Stimulated activated CD8-positive, alpha-beta memory T cell treated with anti-CD3 and anti-CD28 coated beads, Interleukin-7, amount 100 ng/mL, for 48 hours (primary cell): ENCODE measurements around the gene MAP3K21.

Experiments
- DNase-seq, 2 donors: peaks; one replicate each; pipeline ENCODE4 v3.0.0-alpha.2; 2020; ENCODE audit warnings: low read depth in 1 of 2; ENCODE audit errors: extremely low read depth in 1 of 2

MAP3K21 gene

DNA sequence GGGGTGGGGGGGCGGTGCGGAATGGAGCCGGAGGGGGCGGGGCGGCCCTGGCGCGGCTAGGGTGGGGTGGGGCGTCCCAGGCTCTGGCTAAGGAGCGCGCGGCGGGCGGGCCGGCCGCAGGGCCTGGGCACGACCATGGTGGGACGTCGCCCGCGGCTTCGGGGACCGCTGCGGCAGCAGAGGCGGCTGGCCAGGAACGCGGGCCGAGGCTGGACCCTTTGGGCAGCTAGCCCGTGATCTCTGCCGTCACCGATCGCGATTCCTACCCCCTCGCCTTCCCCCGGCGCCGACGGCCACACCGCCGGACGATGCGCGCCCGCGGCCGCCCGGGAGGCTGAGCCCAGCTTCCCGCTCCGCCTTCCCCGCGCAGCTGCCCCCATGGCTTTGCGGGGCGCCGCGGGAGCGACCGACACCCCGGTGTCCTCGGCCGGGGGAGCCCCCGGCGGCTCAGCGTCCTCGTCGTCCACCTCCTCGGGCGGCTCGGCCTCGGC, at the start of gene MAP3K21:
MAP3K21 (plus strand) TSS at position 74 of the 491 bp plus-strand sequence; CDS start at position 379, 305 bp downstream.
- DNase-seq = no peak

DNA sequence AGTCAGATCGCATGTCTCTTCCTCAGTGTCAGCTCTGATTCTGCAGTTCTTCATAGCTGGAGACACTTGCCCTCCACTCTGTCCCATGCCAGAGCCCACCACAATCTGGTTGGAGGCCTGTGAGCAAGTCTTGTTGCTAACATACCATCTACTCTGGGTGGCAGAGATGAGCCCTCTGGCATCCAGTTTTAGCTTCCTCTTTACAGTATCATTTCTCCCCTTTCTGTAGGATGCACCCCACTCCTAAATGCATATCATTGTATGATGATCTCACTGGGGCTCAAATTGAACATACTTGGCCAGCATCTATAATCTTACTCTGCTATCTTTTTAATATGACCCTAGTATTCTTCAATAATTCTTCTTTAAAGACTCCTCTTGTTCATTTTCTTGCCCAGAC, 48.9 kb upstream of the MAP3K21 start:
- no peak for DNase-seq

DNA sequence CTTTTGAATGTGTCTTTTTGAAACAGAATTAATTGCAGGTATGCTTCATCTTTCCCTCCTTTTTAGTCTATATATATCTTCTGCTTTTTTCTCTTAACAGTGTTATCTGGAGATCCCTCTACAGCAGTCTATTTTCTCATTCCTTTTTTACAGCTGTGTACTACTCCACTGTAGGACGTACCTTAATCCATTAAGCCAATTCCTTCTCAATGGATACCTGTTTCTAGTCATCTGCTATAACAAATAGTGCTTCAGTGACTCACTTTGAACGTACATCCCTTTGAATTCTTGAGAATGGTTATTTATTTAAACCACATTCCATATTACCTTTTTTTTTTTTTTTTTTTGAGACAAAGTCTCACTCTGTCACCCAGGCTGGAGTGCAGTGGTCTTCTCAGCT, 47.6 kb upstream of the MAP3K21 start:
- DNase-seq = no peak

DNA sequence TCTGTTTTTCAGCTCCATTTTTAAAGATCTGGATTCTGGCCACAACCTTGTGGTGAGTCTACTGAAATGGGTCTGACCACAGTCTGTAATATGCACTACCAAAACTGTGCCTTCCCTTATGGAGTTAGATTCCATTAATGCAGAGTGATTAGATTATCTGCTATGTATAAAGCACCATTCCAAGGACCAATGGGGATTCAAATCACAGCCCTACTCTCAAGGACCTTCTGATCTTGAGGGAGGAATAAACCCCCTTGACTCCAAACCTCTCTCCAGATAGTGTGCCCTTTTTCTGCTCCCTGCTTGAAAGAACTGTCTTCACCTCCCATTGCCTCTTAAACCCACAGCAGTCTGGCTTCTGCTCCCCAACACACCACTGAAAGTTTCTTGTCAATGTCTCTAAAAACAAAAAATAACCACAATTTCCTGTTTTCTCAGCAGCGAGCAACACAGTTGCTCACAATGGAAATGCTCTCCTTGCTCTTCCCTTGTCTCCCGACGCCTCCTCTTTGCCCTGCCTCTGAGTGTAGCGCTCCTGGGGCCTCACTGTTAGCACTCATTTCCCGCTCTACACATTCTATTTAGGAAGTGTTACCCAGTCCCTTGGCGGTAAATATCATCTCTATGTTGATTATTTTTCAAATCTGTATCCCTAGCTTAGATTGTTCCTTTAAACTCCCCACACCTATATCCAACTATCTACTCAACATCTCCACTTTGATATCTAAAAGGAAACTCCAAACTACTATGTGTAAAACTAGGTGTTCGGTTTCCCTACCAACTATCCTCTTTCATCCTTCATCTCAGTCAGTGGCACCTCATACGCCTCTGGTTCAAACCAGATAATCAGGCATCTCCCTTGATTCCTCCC, 45.6 kb upstream of the MAP3K21 start:
- DNase-seq = no peak

DNA sequence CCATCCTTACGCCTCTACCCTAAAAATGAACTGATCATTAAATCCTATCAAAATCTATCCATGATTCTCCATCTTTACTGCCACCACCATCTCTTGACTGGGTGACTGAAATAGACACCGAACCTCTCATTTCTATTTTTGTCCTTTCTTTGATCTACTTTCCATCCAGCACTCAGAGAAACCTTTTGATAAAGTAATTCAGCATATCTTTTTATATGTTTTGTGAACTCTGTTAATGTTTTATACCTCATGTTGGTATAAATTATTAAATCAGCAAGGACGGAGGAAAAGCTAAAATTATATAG, 45.0 kb upstream of the MAP3K21 start:
- DNase-seq = no peak

DNA sequence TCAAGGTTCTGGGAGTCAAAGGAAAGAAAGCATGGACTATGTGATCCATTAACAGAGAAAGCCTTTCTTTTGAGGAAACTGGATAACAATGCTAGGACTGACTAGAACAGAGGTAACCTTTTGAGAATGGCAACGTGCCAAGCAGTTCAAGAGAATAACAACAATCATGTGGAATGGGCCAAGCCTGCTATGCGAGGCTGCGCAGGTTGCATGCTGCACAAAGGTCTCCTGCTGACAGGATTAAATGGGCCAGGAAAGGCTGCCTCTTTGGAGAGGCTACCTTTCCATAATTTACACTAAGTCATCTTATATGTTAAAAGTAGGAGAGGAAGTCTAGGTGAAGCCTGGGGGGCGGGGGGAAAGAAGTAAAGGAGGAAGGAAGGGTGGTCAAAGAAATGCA, 37.8 kb upstream of the MAP3K21 start:
- no peak for DNase-seq

DNA sequence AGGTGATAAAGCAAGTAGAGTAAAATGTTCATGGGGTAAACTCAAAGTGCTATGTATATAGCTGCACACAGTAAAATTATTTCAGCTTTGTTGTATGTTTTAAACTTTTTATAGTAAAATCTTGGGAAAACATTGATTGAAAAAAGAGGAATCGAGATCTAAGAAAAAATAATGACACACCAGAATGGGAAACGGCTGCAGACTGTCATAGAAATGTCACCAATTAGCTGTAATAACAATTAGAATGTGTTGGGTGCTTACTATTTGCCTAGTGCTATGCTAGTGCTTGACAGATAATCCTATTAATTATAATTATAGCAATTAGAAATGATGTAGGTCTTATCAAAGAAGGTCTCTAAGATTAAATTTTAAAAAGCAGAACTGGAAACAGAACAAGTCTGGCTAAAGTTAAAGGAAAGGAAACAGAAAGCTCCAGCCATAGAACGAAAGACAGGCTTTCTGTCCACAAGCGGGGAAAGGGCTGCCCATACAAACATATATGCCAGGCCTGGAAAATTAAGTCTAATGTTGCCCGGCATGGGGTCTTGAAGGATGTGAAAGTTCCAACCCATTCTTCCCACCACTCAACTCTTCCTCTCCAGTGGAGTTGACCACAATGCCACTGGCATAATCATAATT, 37.0 kb upstream of the MAP3K21 start:
- DNase-seq = no peak

DNA sequence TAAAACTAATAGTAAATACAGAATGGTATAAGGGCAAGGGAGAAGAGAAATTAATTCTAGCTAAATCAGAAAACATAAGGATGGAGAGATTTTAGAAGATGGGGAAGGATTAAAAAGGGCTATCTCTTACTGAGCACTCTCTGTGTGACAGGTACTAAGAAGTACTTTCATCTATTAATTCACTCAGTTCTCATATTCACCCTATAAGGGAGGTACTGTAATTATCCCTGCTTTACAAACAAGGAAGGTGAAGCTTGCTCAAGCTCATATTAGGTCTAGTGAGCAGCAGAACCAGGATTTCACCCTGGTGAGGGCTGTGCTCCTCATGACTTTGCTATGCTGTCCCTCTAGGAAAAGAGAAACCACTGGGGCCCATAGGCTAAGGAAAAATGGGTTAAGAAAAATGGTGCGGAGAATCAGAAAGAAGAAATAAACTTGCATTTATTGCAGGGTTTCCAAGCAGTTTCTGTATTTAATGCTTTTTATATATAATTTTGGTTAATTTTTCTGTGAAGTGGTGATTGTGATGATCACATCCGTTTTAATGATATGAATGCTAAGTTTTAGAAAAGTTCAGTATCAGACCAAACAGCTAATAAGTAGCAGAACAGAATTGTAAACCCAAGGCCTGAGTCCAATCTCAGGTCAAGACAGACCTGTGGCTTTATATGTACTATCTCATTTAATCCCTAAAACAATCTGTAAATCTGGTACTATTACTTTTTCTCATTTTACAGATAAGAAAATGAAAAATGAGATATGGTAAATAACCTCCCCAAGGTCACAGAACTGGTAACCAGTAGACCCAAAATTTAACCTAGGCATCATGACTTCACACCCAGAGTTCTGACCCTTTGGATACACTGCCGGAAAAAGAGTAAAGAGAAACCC, 33.7 kb upstream of the MAP3K21 start:
- no peak for DNase-seq

DNA sequence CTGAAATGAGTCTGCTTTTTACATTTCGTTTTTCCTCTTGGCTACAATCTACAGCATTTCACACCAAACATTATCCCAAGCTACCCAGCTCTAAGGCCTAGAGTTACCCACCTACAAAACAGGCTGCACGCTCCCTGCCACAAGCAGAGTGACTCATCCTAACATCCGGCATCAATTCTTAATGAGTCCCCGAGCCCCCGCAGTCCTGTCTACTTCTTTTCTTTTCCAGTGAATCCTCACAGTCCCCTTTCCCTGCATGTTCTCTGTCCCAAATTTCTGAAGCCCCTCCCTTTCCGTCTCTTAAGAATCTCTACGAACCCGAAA, 32.6 kb upstream of the MAP3K21 start:
- DNase-seq = peak in 1 of 2 donors; percentile 25

DNA sequence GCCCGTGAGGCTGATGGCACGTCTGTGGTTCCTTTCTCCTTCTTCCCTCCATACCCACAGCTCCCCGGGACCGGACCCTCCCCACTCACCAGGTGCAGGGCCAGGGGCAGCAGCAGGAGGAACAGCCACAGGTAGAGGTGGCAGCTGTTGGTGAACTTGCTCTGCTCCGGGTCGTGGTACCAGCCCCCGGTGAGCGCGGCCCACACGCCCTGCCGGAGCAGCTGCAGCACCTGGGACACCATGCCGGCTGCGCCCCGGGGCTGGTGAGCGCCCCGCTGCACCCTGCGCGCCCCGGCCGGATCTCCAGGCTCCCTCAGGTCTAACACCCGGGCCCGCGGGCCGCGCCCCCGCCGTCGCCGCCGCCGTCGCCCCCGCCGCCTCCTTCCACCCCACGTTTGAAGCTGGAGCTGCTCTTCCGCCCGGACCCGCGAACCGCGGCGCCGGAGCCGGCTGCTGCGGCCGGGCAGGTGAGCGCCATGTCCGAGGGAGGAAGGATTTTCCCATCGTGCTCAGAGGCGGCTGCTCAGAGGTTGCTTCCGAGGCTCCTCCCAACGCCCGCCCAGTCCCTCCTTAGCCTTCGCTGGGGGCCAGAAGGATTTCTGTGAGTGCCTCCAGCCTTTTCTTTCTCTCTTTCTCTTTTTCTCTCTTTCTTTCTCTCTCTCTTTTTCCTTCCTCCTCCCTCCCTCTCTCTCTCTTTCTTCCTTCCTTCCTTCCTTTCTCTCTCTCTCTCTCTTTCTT, 32.1 kb upstream of the MAP3K21 start, which contains the start of gene PCNX2:
PCNX2 (minus strand) TSS at position 489 of the 738 bp plus-strand sequence; CDS start at position 242, 247 bp downstream.
- peak; percentile 41 to 61 for DNase-seq

DNA sequence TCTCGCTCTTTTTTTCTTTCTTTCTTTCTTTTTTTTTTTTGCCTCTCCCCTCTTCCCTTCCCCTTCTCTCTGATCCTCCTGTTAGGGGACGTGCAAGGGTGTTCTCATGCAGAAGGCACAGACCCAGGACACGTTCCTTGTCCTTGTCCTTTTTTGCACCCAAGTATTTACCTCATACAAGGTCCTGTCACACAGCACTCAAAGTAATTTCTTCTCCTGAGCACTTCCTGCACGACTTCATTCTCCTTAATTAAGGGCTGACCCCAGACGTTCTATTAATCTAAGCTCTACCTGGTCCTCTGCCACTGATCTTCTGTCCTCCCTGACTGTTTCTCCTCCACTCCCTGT, 31.6 kb upstream of the MAP3K21 start:
- DNase-seq = no peak

DNA sequence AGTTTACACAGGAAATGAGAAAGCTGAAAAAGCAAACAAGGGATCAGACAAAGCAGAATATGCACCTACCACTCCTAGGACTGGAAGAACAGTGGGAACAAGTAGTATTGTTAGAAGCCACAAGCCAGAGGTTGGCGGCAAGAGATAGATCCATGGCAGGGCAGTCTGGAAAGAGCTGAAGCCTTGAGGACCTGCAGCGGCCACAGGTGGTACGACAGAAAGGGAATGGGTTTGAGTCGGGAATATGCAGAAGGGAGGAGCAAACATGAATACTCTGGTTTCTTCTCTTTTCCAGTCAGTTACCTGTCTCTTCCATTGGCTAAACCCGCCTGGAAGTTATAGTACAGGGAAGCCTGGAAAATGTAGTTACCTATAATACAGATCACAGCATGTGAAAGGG, 28.1 kb upstream of the MAP3K21 start:
- no peak for DNase-seq

DNA sequence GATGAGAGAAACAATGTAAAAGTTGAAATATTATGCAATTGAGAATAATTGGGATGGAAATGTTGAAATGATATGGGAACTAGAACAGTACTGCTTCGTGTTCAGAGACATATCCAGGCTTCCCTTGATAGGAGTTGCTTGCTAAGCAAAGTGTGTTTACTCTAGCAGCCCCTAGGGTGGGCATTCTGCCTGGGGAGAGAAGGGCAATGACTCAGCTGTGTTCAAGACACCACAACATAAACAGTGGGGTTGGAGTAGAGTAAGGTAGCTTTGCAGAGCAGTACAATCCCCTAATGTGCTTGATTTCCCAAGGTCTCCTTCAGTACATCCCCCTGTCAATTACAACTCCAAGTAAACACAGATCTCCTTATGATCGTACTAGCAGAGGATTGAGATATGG, 27.2 kb upstream of the MAP3K21 start:
- no peak for DNase-seq

DNA sequence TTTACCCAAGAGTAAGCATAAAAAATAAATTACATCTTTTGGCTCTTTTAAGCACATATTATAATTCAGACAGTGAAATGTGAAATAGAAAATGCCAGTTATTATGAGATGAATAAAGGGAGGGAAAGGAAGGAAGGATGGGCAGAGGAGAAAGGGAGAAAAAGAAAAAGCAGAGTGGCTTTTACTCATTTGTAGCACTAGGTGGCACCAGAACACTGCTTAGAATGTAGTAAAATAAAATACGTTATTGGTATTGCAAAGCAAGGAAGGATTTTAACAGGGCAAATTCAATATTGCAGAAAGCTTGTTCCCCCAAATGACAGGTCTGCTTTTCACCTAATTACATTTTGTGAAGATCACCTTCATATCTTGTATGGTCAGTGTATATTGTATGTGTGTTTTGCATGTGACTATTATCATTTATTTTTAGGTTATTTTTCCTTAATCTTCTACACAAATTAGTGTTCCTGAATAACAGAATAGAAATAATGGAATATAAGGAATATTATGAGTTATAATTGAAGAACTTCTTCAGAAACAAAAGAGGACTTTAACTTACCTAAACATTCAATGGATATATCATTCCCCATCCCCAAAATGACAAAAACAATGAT, 22.9 kb upstream of the MAP3K21 start:
- DNase-seq = no peak

DNA sequence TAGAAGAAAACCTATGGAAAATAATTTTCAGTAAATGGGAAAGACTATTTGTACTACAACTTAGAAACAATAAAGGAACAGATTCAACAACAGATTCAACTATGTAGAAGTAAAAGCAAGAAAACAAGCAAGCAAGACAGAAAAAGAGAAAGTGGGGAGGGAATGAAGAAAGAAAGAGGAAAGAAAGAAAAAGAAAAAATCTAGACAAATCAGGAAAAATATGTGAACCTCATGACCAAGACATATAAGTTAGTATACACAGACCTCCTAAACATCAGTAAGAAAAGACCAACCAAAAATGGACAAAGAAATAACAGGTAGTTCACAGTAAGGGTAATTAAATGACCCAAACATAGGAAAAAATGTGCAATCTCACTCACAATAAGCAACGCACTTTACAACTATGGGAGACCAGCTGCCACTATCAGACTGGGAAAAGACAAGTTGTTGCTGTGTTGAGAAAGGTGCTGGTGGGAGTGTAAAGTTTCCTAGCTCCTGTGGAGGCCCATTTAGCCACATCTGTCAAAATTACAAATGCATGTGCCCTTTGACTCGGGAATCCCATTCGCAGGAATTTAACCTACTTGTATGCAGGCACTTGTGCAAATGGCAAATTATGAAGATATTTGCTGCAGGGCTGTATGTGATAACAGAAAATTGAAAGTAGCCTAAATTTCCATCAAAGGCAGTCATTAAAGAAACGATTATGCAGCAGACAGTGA, 13.9 kb upstream of the MAP3K21 start:
- no peak for DNase-seq

DNA sequence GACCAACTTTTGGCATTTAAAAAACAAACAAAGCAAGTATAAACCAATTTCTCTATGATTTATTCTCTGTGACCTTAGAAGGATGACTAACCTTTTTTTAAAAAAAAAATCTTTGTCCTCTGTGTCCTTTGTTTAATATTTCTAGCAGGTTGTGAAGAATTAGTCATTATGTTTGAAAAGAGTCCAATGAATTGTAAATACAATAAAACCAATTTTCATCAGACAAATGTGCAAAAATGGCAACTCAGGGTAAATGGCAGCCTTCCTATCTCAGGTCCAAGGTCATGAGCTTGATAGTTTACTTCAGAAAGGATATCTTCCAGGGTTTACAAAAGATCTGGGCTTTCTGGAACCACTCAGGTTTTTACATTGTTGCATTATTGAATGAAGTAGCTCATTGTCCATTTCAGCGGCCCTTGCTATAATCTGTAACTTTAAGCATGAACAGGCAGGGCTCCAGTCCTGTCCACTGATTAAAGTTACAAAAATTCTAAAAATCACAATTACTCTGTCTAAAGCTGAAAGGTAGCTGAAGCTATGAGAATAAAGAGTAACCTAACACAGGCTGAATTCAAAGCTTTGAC, 11.7 kb upstream of the MAP3K21 start:
- DNase-seq = no peak

DNA sequence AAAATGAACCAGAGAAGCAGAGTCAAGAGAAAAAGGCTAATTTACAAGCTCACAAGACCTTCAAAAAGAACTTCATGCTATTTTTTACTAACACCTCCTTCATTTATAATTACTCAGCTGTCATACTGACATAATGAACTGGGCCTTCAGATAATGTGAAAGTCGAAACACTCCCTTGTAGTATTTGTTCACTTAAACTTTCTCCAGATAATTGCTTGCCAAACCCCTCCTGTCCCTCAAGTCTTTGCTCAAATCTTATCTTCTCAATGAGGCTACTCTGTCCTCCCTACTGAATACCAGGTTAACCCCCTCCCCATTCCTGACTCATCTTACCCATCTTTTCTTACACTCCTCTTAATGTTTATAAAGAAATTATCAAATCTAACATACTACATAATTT, 11.1 kb upstream of the MAP3K21 start:
- DNase-seq = no peak

DNA sequence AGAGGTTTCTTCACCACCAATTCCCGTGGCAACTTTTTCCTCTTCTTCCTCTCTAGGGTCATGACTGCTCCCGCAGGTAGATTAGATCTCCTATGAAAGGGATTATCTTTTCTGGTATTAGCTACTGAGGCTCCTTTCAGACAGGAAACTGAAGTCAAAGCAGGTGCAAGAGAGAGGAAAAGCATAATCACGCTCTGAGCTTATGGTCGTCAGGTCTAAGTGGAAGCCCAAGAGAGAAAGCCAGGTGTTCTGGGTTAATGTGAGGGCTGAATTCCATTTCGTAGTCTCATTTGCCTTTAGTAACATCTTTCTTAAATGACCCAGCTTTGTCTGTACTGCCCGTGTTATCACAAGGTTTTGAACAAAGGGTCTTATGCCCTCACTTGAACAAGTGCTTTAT, 8.3 kb upstream of the MAP3K21 start:
- no peak for DNase-seq

DNA sequence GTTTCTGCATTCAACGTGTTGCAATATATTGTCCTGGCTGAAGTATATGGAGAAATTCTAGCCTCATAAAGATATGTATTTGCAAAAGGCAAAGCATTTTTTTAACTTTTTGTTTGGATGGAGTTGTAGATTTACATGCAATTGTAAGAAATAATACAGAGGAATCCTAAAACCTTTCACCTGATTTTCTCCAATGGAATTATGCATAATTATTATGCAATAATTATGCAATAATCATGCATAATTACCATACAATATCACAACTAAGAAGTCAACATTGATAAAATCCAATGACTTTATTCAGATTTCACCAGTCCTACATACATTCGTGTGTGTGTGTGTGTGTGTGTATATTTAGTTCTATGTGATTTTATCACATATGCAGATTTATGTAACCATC, 7.5 kb upstream of the MAP3K21 start:
- DNase-seq = no peak
